H54 (cell line): ENCODE measurements around the gene B3GNT2.
"Not testable (repeated sequence)": the region's sequence is repeated elsewhere in the genome, so short reads cannot be mapped to it uniquely, and the experiment has no call there.

Experiments
- DNase-seq: peaks from one replicate; pipeline ENCODE4 v3.0.0; 2011; ENCODE audit warnings: low spot score, mixed read lengths; ENCODE audit not compliant: insufficient read length
- FAIRE-seq: peaks from 3 replicates; lab custom pipeline; 2011; peaks lifted over from hg19 to GRCh38; lab: Jason Lieb, UNC
- POLR2A ChIP-seq: IDR thresholded peaks from 2 replicates; pipeline ENCODE4 v1.6.1; 2011; ENCODE audit warnings: low read depth, mild to moderate bottlenecking, low read length

B3GNT2 gene, protein sequence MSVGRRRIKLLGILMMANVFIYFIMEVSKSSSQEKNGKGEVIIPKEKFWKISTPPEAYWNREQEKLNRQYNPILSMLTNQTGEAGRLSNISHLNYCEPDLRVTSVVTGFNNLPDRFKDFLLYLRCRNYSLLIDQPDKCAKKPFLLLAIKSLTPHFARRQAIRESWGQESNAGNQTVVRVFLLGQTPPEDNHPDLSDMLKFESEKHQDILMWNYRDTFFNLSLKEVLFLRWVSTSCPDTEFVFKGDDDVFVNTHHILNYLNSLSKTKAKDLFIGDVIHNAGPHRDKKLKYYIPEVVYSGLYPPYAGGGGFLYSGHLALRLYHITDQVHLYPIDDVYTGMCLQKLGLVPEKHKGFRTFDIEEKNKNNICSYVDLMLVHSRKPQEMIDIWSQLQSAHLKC

DNA sequence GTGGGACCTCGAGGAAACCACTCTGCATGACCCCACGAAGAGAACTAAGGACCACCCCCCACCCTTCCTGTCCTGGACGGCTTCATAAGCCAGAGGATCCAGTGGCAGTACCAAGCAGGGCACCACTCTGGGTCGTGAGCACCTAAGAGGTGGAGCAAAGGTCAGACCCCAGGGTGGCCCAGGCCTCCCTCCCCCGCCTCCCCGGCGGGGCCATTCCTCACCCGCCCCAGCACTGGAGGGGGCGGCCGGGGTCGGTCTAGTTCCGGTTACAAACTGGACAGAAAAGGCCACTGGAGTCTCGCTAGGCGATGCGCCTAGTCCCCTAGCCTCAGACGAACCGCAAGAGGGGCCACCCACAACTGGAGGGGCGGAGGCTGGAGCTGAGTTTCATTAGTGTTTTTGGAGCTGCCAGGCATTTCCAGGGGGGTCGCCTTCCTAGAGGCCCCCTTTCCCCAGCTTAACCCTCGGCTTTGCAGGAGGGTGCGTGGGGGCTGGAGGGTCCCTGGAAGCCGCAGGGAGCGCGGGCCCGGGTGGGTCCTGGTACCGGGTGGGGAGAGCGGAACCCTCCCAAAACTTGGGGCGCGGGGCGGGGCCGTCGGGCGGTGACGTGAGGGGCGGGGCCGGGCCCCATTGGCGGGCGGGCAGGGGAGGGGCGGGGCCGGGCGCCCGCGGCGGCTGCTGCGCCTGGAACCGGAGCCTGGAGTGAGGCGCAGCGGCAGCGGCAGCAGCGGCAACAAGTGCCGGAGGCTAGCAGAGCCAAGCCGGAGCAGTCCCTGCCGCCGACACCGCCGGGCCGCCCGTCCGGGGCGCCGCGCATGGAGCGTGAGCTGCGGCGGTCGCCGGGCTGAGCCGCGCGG, at the start of gene B3GNT2:
Gene B3GNT2, plus strand, starts transcription at position 695 of the 857 bp plus-strand sequence. CDS start 26,106 bp downstream, outside the sequence.
- no peak for FAIRE-seq
- DNase-seq = peak; percentile 84
- TF ChIP-seq POLR2A = peak; percentile 90

DNA sequence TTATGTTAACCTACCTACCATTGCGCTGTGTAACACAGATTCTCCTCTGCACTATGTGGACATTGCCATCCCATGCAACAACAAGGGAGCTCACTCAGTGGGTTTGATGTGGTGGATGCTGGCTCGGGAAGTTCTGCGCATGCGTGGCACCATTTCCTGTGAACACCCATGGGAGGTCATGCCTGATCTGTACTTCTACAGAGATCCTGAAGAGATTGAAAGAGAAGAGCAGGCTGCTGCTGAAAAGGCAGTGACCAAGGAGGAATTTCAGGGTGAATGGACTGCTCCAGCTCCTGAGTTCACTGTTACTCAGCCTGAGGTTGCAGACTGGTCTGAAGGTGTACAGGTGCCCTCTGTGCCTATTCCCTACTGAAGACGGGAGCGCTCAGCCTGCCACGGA, 49.1 kb upstream of the B3GNT2 start:
- FAIRE-seq = not testable (repeated sequence)

DNA sequence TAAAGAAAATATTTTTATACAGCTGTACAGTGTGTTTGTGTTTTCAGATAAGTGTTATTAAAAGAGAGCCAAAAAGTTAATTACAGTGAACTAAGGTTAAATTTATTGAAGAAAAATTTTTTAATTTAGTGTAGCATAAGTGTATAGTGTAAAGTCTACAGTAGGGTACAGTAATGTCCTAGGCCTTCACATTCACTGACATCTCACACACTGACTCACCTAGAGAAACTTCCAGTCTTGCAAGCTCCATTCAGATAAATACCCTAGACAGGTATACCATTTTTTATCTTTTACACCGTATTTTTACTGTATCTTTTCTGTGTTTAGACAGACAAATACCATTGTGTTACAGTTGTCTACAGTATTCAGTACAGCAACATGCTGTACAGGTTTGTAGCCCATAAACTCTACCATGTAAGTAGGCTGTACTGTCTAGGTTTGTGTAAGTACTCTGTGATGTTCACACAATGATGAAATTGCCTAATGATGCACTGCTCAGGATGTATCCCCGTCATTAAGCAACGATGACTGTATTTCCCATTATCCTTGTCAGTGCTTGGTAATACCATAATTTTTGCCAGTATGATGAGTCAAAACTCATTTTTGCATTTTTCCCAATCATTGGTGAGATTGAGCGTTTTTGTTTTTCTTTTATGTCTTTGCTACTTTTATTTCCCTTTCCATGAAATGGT, 48.2 kb upstream of the B3GNT2 start:
- DNase-seq (no peak), FAIRE-seq (peak; percentile 86)
- no peak for TF ChIP-seq POLR2A

More for the DNA sequence above, 49.1 kb upstream of the B3GNT2 start:
- DNase-seq = not testable (repeated sequence)

DNA sequence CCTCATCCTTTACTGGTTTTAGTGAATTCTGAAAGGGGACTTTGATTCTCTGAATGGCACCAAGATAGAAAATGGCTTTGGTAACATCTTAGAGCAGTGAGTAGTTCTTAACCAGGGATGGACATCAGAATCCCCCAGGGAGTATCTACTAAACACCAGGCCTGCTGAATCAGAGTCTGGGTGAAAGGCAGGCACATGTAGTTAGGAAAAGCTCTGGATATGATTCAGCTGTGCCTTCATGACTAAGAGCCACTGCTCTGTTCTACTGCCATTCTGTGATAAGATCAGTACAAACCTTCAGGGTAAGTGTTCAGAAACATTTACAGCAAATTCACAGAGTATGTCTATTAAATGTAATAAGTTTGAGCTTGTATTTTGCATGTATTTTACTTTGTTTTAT, 46.2 kb upstream of the B3GNT2 start:
- TF ChIP-seq POLR2A = no peak
- FAIRE-seq (peak; percentile 98), DNase-seq (peak; percentile 45)

DNA sequence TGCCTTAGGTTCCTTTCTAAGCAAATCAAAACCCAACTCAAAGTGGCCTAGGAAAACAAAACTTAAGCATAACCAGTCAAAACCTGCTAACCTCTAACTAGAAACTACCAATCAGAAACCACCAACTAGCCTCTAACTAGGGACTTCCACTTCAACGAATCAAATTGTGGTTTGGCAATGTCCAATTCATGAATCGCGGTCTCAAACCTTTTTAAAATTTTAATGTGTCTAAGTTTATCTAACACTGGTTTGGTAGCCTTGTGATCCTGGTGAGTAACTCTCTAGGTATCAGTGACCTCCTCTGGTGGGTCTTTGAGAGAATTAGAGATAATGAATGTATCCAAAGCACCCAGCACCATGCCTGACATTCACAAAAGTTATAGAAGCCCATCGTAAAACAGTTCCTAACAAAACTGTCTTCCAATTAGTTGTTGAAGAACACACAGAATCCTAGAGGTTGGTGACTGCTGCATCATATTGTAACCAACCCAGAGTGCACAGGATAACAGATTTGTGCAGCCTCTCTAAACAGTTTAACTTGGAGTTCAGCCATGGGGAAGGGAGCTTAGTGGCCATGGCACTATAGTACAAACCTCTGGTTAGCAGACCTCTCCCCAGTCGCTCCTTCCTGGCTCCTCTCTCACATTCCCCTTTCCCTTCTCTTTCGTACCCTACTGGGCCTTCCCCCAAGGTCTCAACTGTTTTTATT, 45.2 kb upstream of the B3GNT2 start:
- no peak for TF ChIP-seq POLR2A
- FAIRE-seq (no peak), DNase-seq (no peak)

DNA sequence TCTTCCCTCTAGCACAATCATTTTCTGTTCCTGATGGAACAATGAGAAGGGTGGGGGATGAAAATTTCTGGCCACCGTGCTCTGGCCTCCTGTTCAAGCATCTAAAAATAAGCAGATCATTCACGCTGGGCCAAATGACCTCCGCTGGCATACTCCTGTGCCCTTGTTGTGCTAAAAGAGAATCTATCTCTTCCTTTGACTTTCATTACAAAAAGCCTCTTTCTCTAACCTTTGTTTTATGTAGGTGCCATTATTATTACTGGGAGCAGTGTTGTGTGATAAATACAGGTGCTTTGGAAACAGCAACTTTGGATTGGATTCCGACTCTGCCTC, 44.6 kb upstream of the B3GNT2 start:
- FAIRE-seq (no peak), DNase-seq (no peak)
- TF ChIP-seq POLR2A = no peak

DNA sequence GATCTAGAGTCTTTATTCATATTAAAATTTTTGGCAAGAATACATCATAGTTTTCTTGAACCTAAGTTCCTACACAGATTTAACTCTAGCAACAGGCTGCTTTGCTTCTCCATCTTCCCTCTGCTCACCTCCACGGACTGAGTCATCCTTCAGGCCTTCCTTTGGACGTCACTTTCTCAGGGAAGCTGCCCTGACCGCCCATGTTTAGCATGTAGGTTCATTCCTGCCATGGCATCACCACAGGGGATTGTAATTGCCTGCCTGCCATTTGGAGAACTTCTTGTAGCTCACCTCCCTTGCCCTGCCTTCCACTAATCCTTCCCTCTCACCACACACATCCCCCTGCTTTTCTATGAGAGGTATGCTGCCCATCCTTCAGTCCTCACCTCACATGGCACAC, 43.9 kb upstream of the B3GNT2 start:
- DNase-seq (peak; percentile 38), FAIRE-seq (peak; percentile 91)
- TF ChIP-seq POLR2A = no peak

DNA sequence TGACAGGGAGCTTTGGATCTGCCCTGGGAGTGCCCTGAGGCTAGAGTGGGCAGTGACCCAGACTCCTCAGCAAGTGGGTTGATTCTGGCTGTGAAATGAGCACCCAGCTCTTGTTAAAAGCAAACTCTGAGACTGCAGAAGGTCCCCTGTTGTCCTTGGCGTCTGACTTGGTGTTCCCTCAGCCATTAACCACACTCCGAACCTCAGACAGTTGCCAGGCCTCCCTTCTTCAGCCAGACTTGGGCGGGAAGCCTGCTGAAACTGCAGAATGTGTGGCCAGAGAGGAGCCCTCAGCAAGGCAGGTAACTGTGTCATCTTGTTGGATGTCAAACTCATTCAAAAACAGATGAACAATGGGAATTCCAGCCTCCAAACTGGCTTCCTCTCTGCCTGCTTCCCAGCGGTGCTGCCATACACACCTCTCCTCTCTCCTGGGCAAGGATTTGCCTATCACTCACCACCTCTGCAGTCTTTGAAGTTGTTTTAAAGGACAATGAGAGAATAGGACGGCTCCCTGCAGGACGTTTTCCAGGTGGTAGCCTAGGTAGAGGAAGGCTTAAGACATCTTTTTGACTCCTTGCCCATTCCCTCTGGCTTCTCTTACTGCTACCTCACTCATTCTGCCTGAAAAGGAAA, 38.9 kb upstream of the B3GNT2 start:
- FAIRE-seq (no peak), DNase-seq (no peak)
- no peak for TF ChIP-seq POLR2A

DNA sequence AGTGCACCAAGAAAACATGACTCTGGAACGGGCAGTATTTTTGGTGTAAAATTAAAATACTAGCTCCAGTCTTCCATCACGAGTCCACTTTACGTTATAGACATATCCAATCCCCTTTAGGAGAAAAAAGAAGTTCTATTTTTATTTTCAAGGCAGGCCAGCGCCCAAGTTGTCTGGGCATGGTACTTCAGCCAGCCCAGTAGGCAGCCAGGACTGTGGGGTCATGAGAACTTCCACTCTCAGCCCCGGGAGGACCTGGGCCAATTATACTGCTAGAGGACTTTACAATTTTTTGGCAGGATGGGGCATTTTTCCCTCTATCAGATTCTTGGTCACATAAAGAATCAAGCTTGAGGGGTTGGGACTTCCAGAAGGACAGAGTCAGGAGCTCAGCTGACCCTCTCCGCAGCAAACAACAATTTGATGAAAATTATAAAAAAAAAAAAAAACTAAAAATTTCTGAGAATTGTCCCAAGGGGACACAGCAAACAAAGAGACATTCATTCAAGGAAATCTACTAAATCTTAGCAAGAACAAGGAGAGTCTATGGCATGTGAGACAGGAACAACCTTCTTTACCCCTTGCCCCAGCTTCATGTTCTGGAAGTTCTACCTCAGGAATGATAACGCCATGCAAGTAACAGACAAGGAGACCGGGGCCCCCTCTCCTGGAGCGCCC, 37.3 kb upstream of the B3GNT2 start:
- no peak for TF ChIP-seq POLR2A
- FAIRE-seq = no peak
- DNase-seq = no peak

DNA sequence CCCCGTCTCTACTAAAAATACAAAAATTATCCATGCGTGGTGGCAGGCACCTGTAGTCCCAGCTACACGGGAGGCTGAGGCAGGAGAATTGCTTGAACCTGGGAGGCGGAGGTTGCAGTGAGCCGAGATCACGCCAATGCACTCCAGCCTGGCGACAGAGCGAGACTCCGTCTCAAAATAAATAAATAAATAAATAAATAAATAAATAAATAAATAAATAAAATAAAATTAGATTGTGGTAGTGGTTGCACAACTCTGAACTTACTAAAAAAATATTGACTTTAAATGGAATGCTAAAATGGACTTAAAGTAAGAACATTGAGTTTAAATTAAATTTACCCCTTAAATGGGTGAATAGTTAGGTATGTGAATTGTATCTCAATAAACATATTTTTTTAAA, 35.2 kb upstream of the B3GNT2 start:
- not testable (repeated sequence) for DNase-seq, FAIRE-seq

DNA sequence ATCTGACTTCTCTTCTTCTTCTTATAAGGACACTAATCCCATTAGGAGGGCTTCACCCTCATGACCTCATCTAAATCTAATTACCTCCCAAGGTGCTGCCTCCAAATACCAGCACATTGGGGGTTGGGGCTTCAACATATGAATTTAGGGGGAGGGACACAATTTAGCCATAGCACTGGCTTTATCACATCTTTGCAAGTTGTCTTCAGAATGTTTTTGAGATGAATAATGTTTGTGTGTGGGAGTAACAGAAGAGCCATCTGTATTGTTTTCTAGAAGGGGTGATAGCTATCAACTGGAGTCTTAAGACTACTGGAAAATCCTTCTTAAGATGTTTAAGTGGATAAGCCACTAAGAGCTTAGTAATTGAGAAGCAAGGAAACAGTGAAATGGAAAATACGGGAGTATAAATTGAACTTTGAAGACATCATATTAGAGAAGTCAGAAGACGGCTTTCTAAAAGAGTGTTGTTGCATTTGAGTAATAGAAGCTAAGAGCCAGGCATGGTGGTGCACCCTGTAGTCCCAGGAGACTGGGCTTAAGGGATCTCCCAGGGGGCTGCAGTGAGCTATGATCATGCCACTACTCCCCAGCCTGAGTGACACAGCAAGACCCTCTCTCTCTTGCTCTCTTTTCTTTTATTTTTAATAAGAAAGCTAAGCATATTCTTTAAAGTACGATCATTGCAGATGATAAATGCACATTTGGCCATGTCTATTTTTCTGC, 32.6 kb upstream of the B3GNT2 start:
- FAIRE-seq (no peak), DNase-seq (no peak)
- no peak for TF ChIP-seq POLR2A

DNA sequence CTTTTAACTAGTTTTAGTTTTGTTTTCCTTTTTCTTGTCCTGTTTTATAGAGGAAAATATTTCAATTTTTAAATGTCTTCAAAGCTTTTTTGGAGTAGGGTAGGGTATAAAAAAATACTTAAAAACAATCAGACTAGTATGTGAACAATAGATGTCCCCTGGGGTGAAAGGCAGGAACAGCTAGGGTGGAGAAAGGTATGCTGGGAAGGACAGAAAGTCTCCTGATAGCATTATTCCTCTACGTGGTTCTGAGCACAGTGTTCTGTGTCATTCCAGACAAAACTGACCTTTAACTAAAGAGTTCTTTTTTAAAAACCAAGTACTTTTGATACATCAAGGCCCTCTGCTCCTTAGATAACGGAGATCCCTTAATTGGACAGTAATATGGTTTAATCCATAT, 32.1 kb upstream of the B3GNT2 start:
- no peak for FAIRE-seq
- no peak for TF ChIP-seq POLR2A

More for the DNA sequence above, 32.1 kb upstream of the B3GNT2 start:
- DNase-seq = no peak
